Endothelial cell of umbilical vein (primary cell): ENCODE measurements around the gene PDE8B. TPM values are rescaled to one million over a fixed set of nuclear protein-coding genes. Genes with fewer than 3 reads are reported as not detected.

Source experiments
- BruUV-seq: library from RNA; stranded (reverse); fragments of 400-500 nt; replicated peaks from 2 replicates; lab custom pipeline; 2021; lab: Mats Ljungman, UMichigan
- CTCF ChIA-PET: fragments of 300-600, 350-600 bp; sonication (Branson Sonifier 250); formaldehyde crosslinking; loops from one replicate; lab custom pipeline; 2021; ENCODE audit warnings: antibody characterized with exemption, inconsistent platforms; lab: Charles Lee
- POLR2A ChIA-PET: fragments of 300-600, 350-600 bp; sonication (Branson Sonifier 250); formaldehyde crosslinking; loops from one replicate; lab custom pipeline; 2021; ENCODE audit warnings: antibody characterized with exemption, inconsistent platforms; lab: Charles Lee
- DNase-seq: peaks from one replicate; pipeline ENCODE4 v3.0.0-alpha.2; 2011; ENCODE audit warnings: low read depth, low spot score
- FAIRE-seq: peaks from 2 replicates; lab custom pipeline; 2011; peaks lifted over from hg19 to GRCh38; lab: Jason Lieb, UNC
- H2AFZ ChIP-seq: 2 replicates; pipeline ENCODE4 v1.6.0; 2012; ENCODE audit warnings: low read depth, low read length, control low read depth, inconsistent platforms
- H3K27ac ChIP-seq: 2 replicates; pipeline ENCODE4 v1.5.1; 2011; ENCODE audit warnings: low read depth, mild to moderate bottlenecking, control low read depth, low read length, moderate library complexity; ENCODE audit not compliant: insufficient read depth
- H3K27me3 ChIP-seq, 2 experiments: 2 replicates each; pipeline versions ENCODE4 v1.6.0 to v1.6.1; 2011; ENCODE audit warnings: low read length in 2 of 2, mixed read lengths in 1 of 2; ENCODE audit not compliant: control insufficient read depth in 2 of 2, insufficient read depth in 2 of 2
- H3K36me3 ChIP-seq, 2 experiments: 2 replicates in 1 of 2; 3 replicates in 1 of 2; pipeline ENCODE4 v1.5.1; 2011; ENCODE audit warnings: low read length in 2 of 2, mild to moderate bottlenecking in 1 of 2, moderate library complexity in 1 of 2; ENCODE audit not compliant: control insufficient read depth in 2 of 2, insufficient read depth in 2 of 2; ENCODE audit errors: extremely low read depth in 1 of 2
- H3K4me1 ChIP-seq: 3 replicates; pipeline ENCODE4 v1.5.1; 2011; ENCODE audit warnings: mild to moderate bottlenecking, low read length; ENCODE audit not compliant: control insufficient read depth, insufficient read depth; ENCODE audit errors: extremely low read depth
- H3K4me2 ChIP-seq: 2 replicates; pipeline ENCODE4 v1.6.1; 2011; ENCODE audit warnings: low read length, control low read depth, mixed read lengths; ENCODE audit not compliant: insufficient read depth
- H3K4me3 ChIP-seq, 3 experiments: fragments of 200-600 bp in 1 of 3; sonication (generic), shearing (Covaris generic) in 1 of 3; replicated peaks in 1 of 3; 2 replicates each; pipeline ENCODE4 v1.5.1; 2011 to 2016; ENCODE audit warnings: control low read depth in 3 of 3, low read length in 3 of 3, mild to moderate bottlenecking in 2 of 3, inconsistent platforms in 1 of 3, low read depth in 1 of 3, moderate library complexity in 1 of 3; ENCODE audit not compliant: insufficient read depth in 1 of 3
- H3K79me2 ChIP-seq: 2 replicates; pipeline ENCODE4 v1.6.0; 2012; ENCODE audit warnings: low read length, inconsistent platforms; ENCODE audit not compliant: control insufficient read depth, insufficient read depth
- H3K9ac ChIP-seq: replicated peaks from 2 replicates; pipeline ENCODE3; 2011; ENCODE audit warnings: low read length, control low read depth; ENCODE audit not compliant: insufficient read depth; ENCODE audit errors: extremely low read depth
- H3K9me1 ChIP-seq: replicated peaks from 3 replicates; pipeline ENCODE4 v1.6.0; 2011; ENCODE audit warnings: mild to moderate bottlenecking, low read length; ENCODE audit not compliant: control insufficient read depth, insufficient read depth; ENCODE audit errors: extremely low read depth
- H3K9me3 ChIP-seq: replicated peaks from 2 replicates; pipeline ENCODE4 v1.5.1; 2012; ENCODE audit warnings: low read length, inconsistent platforms; ENCODE audit not compliant: control insufficient read depth, insufficient read depth
- H4K20me1 ChIP-seq: replicated peaks from 2 replicates; pipeline ENCODE3; 2011; ENCODE audit warnings: mild to moderate bottlenecking, low read length; ENCODE audit not compliant: control insufficient read depth, insufficient read depth; ENCODE audit errors: extremely low read depth
- EZH2 ChIP-seq: IDR thresholded peaks from 2 replicates; pipeline ENCODE4 v1.6.1; 2012; ENCODE audit warnings: borderline replicate concordance, low read depth, mild to moderate bottlenecking, moderate library complexity, low read length, inconsistent platforms; ENCODE audit not compliant: severe bottlenecking
- FOS ChIP-seq: IDR thresholded peaks from 2 replicates; pipeline ENCODE4 v1.6.1; 2011; ENCODE audit warnings: mild to moderate bottlenecking, low read length, moderate library complexity, borderline replicate concordance; ENCODE audit not compliant: insufficient read depth
- GATA2 ChIP-seq: IDR thresholded peaks from 2 replicates; pipeline ENCODE4 v1.7.0; 2011; ENCODE audit warnings: low read depth, mild to moderate bottlenecking, moderate library complexity, mixed read lengths, low read length; ENCODE audit not compliant: insufficient read length, insufficient read depth
- JUN ChIP-seq: IDR thresholded peaks from 2 replicates; pipeline ENCODE4 v1.6.1; 2011; ENCODE audit warnings: borderline replicate concordance, low read depth; ENCODE audit not compliant: insufficient read length, insufficient read depth
- MYC ChIP-seq: IDR thresholded peaks from one replicate; pipeline ENCODE4 v1.6.1; 2011; ENCODE audit warnings: mild to moderate bottlenecking, low read depth, low read length
- POLR2A ChIP-seq: IDR thresholded peaks from 2 replicates; pipeline ENCODE4 v1.6.1; 2012; ENCODE audit warnings: low read depth, mild to moderate bottlenecking, control low read depth, low read length
- POLR2AphosphoS5 ChIP-seq: IDR thresholded peaks from 2 replicates; pipeline ENCODE4 v1.6.1; 2012; ENCODE audit warnings: low read depth, mild to moderate bottlenecking, control low read depth, low read length, moderate library complexity; ENCODE audit not compliant: insufficient read depth
- dilution Hi-C: fragments of 300-500 bp; cut with MboI; formaldehyde crosslinking; loops from one replicate; pipeline ENCODE4 v1.15.0; 2019; ENCODE audit warnings: low sequenced_read_pairs; ENCODE audit not compliant: extremely low pct_ligation_motif_present
- intact Hi-C: fragments of 100-400 bp; cut with micrococcal nuclease; formaldehyde crosslinking; loops from one replicate; pipeline ENCODE4 v1.10.0; 2022
- polyA plus RNA-seq, 4 experiments: library from polyadenylated mRNA; depleted of rRNA in 3 of 4; stranded (reverse) in 3 of 4; unstranded in 1 of 4; fragments of >200 nt; gene quantifications; 2 replicates each; pipeline versions ENCODE4 v1.2.1 to v1.2.3, GENCODE V29; 2011 to 2012; ENCODE audit warnings: missing spikeins in 1 of 4
- total RNA-seq: library from RNA; stranded (reverse); gene quantifications from 2 replicates; pipeline ENCODE4 v1.2.3, GENCODE V29; 2021
- TF ChIP-seq, protein P1 (sequence below), 2 donors: IDR thresholded peaks; 1 replicate in 1 of 2; 2 replicates in 1 of 2; pipeline ENCODE4 v1.5.1; 2011; ENCODE audit warnings: low read length in 2 of 2, mild to moderate bottlenecking in 2 of 2, moderate library complexity in 2 of 2, control low read depth in 1 of 2, inconsistent platforms in 1 of 2, low read depth in 1 of 2; ENCODE audit not compliant: insufficient read depth in 1 of 2; ENCODE audit errors: extremely low read depth in 1 of 2
- TF ChIP-seq, protein P2 (sequence below): IDR thresholded peaks from 2 replicates; pipeline ENCODE4 v1.6.1; 2011; ENCODE audit not compliant: insufficient read depth, insufficient read length

The PDE8B gene
- total and polyA plus RNA-seq, 2 donors (not counting 3 experiments of a cell fraction or from before 2014, with no cell fraction given) = not detected

DNA sequence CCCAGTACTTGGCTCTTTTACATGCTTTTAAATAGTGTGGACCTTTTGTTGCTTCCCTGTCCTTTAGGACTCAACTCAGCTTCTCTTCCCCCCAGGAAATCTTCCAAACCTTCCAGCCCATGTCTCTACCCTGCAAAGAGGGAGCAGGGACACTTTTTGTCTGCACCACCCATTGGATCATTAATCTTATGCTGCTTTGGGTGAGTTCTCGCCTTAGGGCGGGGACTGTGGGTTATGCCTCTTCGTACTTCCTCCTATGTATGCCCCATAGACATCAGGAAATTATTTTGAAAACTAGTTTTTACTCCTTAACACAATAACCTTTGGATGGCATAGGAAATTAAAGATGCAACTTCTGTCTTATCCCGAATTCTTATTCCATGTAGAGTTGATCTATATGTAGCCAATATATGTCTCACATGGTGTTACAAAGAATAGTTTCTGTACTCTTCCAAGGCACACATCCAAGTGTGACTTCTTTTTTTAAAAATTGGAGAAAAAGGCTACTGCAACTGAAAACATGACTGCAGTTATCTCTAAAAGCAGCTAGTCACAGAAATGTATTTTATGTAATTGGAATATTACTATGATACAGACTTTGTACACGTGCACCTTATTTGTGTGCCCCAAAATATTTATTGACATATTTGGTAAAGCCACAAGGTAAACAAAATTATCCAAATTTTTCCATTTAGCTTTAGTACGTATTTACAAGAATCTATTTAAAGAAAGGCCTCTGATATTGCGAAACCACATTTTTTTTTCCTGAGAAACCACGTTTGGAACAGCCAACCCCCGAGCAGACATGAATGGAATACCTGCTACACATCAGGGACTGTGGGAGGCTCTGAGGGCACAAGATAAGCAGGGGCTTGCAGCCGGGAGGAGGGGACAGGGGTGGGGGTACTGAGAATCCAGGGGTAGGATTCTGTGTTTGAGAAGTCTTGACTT lies 148.1 kb downstream of the PDE8B start:
- no peaks in the 10 kb centered on the region for H3K9me1 ChIP-seq
- H3K9me3 ChIP-seq = no peaks in the 10 kb centered on the region
- no peak overlapping the region for H3K9ac ChIP-seq
- H3K27ac ChIP-seq = no peak overlapping the region
- FAIRE-seq (no peak), DNase-seq (no peak)
- TF ChIP-seq MYC (no peak), POLR2A (no peak), EZH2 (no peak), FOS (no peak), POLR2AphosphoS5 (no peak), JUN (no peak), GATA2 (no peak)
- TF ChIP-seq, protein P1, sequence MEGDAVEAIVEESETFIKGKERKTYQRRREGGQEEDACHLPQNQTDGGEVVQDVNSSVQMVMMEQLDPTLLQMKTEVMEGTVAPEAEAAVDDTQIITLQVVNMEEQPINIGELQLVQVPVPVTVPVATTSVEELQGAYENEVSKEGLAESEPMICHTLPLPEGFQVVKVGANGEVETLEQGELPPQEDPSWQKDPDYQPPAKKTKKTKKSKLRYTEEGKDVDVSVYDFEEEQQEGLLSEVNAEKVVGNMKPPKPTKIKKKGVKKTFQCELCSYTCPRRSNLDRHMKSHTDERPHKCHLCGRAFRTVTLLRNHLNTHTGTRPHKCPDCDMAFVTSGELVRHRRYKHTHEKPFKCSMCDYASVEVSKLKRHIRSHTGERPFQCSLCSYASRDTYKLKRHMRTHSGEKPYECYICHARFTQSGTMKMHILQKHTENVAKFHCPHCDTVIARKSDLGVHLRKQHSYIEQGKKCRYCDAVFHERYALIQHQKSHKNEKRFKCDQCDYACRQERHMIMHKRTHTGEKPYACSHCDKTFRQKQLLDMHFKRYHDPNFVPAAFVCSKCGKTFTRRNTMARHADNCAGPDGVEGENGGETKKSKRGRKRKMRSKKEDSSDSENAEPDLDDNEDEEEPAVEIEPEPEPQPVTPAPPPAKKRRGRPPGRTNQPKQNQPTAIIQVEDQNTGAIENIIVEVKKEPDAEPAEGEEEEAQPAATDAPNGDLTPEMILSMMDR (IDR thresholded peaks at IDR 0.05; ENCODE audit: extremely low read depth in 1 of 2, insufficient read depth in 1 of 2, low read depth in 1 of 2, low read length in 2 of 2) = no peak
- TF ChIP-seq, protein P2, sequence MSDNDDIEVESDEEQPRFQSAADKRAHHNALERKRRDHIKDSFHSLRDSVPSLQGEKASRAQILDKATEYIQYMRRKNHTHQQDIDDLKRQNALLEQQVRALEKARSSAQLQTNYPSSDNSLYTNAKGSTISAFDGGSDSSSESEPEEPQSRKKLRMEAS = no peak
- H3K79me2 ChIP-seq = no peaks in the 10 kb centered on the region
- no peaks in the 10 kb centered on the region for H4K20me1 ChIP-seq
- ChIA-PET POLR2A (no interaction called here), CTCF (no interaction called here)
- intact Hi-C loops = no loop called here
- no TSS peak for BruUV-seq
- no peak overlapping the region for H3K4me2 ChIP-seq
- H3K27me3 ChIP-seq = peaks cover 0 to 2% of the 10 kb centered on the region in 2 experiments
- dilution Hi-C loops = no loop called here
- H2AFZ ChIP-seq = no peak overlapping the region
- H3K4me3 ChIP-seq = no peak overlapping the region
- no peaks in the 10 kb centered on the region for H3K4me1 ChIP-seq
- no peaks in the 10 kb centered on the region for H3K36me3 ChIP-seq
